Measurements from ENCODE around the gene SSC5D. TPM values are rescaled to one million over a fixed set of nuclear protein-coding genes. Genes with fewer than 3 reads are reported as not detected.
"Not testable (repeated sequence)": the region's sequence is repeated elsewhere in the genome, so short reads cannot be mapped to it uniquely, and the experiment has no call there.

SSC5D gene
- total RNA-seq, 4 donors from 2014 or later, result 1.7 to 2.9 (median 2.2) TPM

- H3K27me3 ChIP-seq, result no peaks in the 10 kb centered on the region
- no peak for DNase-seq
- 92 to 93% methylated on average over 40 to 55 of the region's 56 CpGs for WGBS, 2 donors
Observed at GRCh38 chr19:55529636-55530234, 41.5 kb downstream of the SSC5D start.

DNA sequence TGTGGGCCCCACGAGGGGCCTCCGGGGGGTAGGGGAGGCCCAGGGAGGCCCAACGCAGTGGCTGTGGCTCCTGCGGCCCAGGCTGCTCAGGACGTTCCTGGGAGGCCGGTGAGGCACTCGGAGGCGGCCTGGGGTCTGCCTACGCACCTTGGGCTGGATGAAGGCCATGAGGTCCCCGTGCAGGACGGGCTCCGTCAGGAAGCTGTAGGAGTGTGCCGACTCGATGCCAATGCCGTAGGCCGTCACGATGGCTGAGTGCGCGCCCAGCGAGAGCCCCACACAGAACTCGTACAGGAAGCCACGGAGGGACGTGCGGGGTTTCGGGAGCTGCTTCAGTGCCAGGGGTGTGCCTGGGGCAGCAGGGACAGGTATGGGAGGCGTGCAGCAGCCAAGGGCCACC lies 42.8 kb downstream of the SSC5D start:
- WGBS, 2 donors, result 89 to 100% methylated on average over 3 to 23 of the region's 26 CpGs
- Histone ChIP-seq H3K27ac (no peak overlapping the region), H3K27me3 (no peaks in the 10 kb centered on the region), H3K4me1 (peaks cover 0 to 6% of the 10 kb centered on the region in 2 donors), H3K36me3 (no peaks in the 10 kb centered on the region), H3K4me3 (replicated peaks in 1 of 3) (no peak overlapping the region), H3K9me3 (no peaks in the 10 kb centered on the region)
- no peak for DNase-seq
- intact Hi-C loops (cut with DNase I), result no loop called here
- no peak for TF ChIP-seq POLR2A (IDR thresholded peaks at IDR 0.05)
- TF ChIP-seq, protein P1, sequence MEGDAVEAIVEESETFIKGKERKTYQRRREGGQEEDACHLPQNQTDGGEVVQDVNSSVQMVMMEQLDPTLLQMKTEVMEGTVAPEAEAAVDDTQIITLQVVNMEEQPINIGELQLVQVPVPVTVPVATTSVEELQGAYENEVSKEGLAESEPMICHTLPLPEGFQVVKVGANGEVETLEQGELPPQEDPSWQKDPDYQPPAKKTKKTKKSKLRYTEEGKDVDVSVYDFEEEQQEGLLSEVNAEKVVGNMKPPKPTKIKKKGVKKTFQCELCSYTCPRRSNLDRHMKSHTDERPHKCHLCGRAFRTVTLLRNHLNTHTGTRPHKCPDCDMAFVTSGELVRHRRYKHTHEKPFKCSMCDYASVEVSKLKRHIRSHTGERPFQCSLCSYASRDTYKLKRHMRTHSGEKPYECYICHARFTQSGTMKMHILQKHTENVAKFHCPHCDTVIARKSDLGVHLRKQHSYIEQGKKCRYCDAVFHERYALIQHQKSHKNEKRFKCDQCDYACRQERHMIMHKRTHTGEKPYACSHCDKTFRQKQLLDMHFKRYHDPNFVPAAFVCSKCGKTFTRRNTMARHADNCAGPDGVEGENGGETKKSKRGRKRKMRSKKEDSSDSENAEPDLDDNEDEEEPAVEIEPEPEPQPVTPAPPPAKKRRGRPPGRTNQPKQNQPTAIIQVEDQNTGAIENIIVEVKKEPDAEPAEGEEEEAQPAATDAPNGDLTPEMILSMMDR (IDR thresholded peaks at IDR 0.05), result no peak

More at GRCh38 chr19:55529636-55530234, 41.5 kb downstream of the SSC5D start:
- no peak for TF ChIP-seq POLR2A (IDR thresholded peaks at IDR 0.05)
- TF ChIP-seq, protein P1 (IDR thresholded peaks at IDR 0.05), result no peak
- intact Hi-C loops (cut with DNase I), result no loop called here
- Histone ChIP-seq H3K36me3 (no peaks in the 10 kb centered on the region), H3K9me3 (no peaks in the 10 kb centered on the region), H3K4me1 (peaks cover 0 to 6% of the 10 kb centered on the region in 2 donors), H3K27ac (no peak overlapping the region), H3K4me3 (replicated peaks in 1 of 3) (no peak overlapping the region)

DNA sequence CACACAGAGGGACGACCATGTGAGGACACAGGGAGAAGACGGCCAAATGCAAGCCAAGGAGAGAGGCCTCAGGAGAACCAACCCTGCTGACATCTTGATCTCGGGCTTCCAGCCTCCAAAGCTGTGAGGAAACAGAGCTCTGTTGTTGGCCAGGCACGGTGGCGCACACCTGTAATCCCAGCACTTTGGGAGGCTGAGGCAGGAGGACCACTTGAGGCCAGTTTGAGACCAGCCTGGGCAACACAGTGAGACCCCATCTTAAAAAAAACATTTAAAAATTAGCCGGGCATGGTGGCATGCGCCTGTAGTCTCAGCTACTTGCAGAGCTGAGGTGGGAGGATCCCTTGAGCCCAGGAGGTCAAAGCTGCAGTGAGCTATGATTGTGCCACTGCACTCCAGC lies 46.0 kb downstream of the SSC5D start:
- H3K27me3 ChIP-seq; H3K4me1 ChIP-seq; H3K27ac ChIP-seq; intact Hi-C loops (cut with DNase I); H3K9me3 ChIP-seq; H3K4me3 ChIP-seq (replicated peaks in 1 of 3); DNase-seq; H3K36me3 ChIP-seq: not testable (repeated sequence)
- 78 to 93% methylated on average over 7 of the region's 7 CpGs for WGBS, 2 donors

DNA sequence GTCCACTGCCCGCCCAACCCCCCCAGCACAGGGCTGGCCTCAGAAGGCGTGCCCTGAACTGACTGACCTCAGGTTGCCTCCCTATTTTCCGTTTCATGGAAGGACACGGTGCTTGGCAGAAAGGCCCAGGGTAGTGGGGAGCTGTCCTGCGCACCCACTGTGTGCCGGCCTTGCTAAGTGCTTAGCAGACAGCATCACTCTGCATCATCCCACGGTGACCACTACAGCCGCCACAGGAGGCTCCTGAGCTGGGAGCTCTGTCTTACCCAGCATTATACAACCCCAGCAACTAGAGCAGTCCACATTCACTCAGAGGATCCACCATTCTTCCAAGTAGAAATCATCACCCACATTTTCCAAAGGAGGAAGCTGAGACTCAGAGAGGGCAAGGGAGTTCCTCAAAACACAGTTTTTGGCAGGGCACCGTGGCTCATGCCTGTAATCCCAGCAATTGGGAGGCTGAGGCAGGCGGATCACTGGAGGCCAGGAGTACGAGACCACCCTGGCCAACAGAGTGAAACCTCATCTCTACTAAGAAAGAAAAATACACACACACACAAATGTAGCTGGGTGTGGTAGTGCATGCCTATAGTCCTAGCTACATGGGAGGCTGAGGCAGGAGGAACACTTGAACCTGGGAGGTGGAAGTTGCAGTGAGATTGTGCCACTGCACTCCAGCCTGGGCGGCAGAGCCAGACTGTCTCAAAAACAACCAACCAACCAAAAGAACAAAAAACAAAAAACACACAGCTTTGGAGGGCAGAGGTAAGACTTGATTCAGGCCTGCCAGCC lies 47.1 kb downstream of the SSC5D start:
- H3K36me3 ChIP-seq, result no peaks in the 10 kb centered on the region
- no peaks in the 10 kb centered on the region for H3K9me3 ChIP-seq
- DNase-seq, result no peak
- 80 to 84% methylated on average over 12 of the region's 12 CpGs for WGBS, 2 donors
- no peaks in the 10 kb centered on the region for H3K4me1 ChIP-seq
- intact Hi-C loops (cut with DNase I), result no loop called here
- no peak for TF ChIP-seq POLR2A (IDR thresholded peaks at IDR 0.05)
- TF ChIP-seq, protein P1 (IDR thresholded peaks at IDR 0.05), result no peak
- H3K4me3 ChIP-seq (replicated peaks in 1 of 3), result no peak overlapping the region
- H3K27ac ChIP-seq, result no peak overlapping the region
- H3K27me3 ChIP-seq, result no peaks in the 10 kb centered on the region

DNA sequence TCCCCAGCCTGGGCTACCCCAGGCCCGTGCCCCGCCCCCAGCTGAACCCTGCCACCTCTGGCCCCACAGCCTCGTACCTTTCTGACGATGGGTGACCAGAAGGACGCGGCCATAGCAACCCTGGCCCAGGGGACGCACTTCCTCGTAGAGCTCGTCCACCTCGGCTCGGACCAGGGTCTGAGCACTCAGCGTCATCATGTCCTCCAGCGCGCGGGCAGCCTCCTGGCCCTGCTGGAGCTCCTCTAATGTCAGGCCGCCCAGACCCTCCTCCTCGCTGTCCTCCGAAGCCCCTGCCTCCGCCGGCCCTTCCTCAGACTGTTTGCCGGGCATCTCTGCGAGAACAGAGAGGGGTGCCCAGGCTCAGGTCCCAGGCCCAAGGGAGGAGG lies 47.7 kb downstream of the SSC5D start:
- H3K27me3 ChIP-seq, result no peaks in the 10 kb centered on the region
- no peak overlapping the region for H3K27ac ChIP-seq
- WGBS, 2 donors, result 88 to 91% methylated on average over 15 to 20 of the region's 22 CpGs
- intact Hi-C loops (cut with DNase I), result no loop called here
- no peak for TF ChIP-seq POLR2A (IDR thresholded peaks at IDR 0.05)
- TF ChIP-seq, protein P1 (IDR thresholded peaks at IDR 0.05), result no peak
- H3K4me1 ChIP-seq, result no peaks in the 10 kb centered on the region
- no peaks in the 10 kb centered on the region for H3K9me3 ChIP-seq
- no peak for DNase-seq
- no peaks in the 10 kb centered on the region for H3K36me3 ChIP-seq
- H3K4me3 ChIP-seq (replicated peaks in 1 of 3), result no peak overlapping the region

All from thyroid gland (tissue), 4 donors.